Measurements from ENCODE around the gene ZNF564. TPM values are rescaled to one million over a fixed set of nuclear protein-coding genes. Genes with fewer than 3 reads are reported as not detected.

The ZNF564 gene
- polyA plus RNA-seq, 3 donors, result 12.2 to 13.0 (median 12.5) TPM

Other genes starting within 250 kb of the ZNF564 start
- gene ZNF563, start 217.8 kb downstream of the ZNF564 start, polyA plus RNA-seq (ENCODE audit: insufficient read length in 3 of 3), result 1 to 10 TPM; 3.3 to 4.5 (median 4.2) TPM
- 1 to 10 TPM; 6.0 to 7.1 (median 6.3) TPM for gene ZNF442, start 185.8 kb downstream of the ZNF564 start, polyA plus RNA-seq (ENCODE audit: insufficient read length in 3 of 3)
- 1 to 10 TPM; 6.4 to 7.4 (median 7.4) TPM for gene ZNF799, start 150.2 kb downstream of the ZNF564 start, polyA plus RNA-seq (ENCODE audit: insufficient read length in 3 of 3)
- 10 to 100 TPM; 10.4 to 11.9 (median 10.7) TPM for gene ZNF443, start 110.5 kb downstream of the ZNF564 start, polyA plus RNA-seq (ENCODE audit: insufficient read length in 3 of 3)
- gene ZNF709, start 66.7 kb downstream of the ZNF564 start, polyA plus RNA-seq (ENCODE audit: insufficient read length in 3 of 3), result 10 to 100 TPM in 1 of 3 donors, 1 to 10 TPM in 2; 7.0 to 11.6 (median 8.3) TPM
- gene ZNF490, start 59.3 kb upstream of the ZNF564 start, polyA plus RNA-seq (ENCODE audit: insufficient read length in 3 of 3), result 1 to 10 TPM; 4.3 to 5.0 (median 4.4) TPM
- gene ZNF791, start 59.4 kb upstream of the ZNF564 start, polyA plus RNA-seq (ENCODE audit: insufficient read length in 3 of 3), result 10 to 100 TPM; 20.0 to 26.8 (median 26.7) TPM
- gene MAN2B1, start 115.3 kb upstream of the ZNF564 start, polyA plus RNA-seq (ENCODE audit: insufficient read length in 3 of 3), result 10 to 100 TPM; 28.6 to 38.1 (median 31.5) TPM
- 10 to 100 TPM; 13.7 to 26.0 (median 17.8) TPM for gene WDR83, start 115.3 kb upstream of the ZNF564 start, polyA plus RNA-seq (ENCODE audit: insufficient read length in 3 of 3)
- 100 to 1,000 TPM in 1 of 3 donors, 10 to 100 TPM in 2; 68.5 to 103 (median 83.0) TPM for gene DHPS, start 130.4 kb upstream of the ZNF564 start, polyA plus RNA-seq (ENCODE audit: insufficient read length in 3 of 3)
- under 1 TPM in 2 of 3 donors, not detected in 1; 0.45 to 0.55 TPM for gene GNG14, start 136.5 kb upstream of the ZNF564 start, polyA plus RNA-seq (ENCODE audit: insufficient read length in 3 of 3)
- 10 to 100 TPM; 12.2 to 17.0 (median 15.1) TPM for gene FBXW9, start 145.1 kb upstream of the ZNF564 start, polyA plus RNA-seq (ENCODE audit: insufficient read length in 3 of 3)
- gene TNPO2, start 172.4 kb upstream of the ZNF564 start, polyA plus RNA-seq (ENCODE audit: insufficient read length in 3 of 3), result 10 to 100 TPM; 66.7 to 81.9 (median 79.3) TPM
- 100 to 1,000 TPM; 150 to 204 (median 184) TPM for gene TRIR, start 183.2 kb upstream of the ZNF564 start, polyA plus RNA-seq (ENCODE audit: insufficient read length in 3 of 3)
- 10 to 100 TPM; 76.6 to 94.6 (median 82.7) TPM for gene GET3, start 186.0 kb upstream of the ZNF564 start, polyA plus RNA-seq (ENCODE audit: insufficient read length in 3 of 3)
- under 1 TPM; 0.08 to 0.13 (median 0.09) TPM for gene BEST2, start 200.3 kb upstream of the ZNF564 start, polyA plus RNA-seq (ENCODE audit: insufficient read length in 3 of 3)
- 10 to 100 TPM; 43.8 to 89.3 (median 56.4) TPM for gene HOOK2, start 224.1 kb upstream of the ZNF564 start, polyA plus RNA-seq (ENCODE audit: insufficient read length in 3 of 3)
- gene JUNB, start 240.0 kb upstream of the ZNF564 start, polyA plus RNA-seq (ENCODE audit: insufficient read length in 3 of 3), result 10 to 100 TPM; 32.8 to 50.1 (median 44.2) TPM

All from renal cortex interstitium (tissue), 3 donors.